SH-SY5Y (cell line): ENCODE results near the gene KCNB1.

ENCODE experiments used
- GATA2 ChIP-seq: IDR thresholded peaks from 2 replicates; pipeline ENCODE4 v1.6.1; 2011; ENCODE audit warnings: mild to moderate bottlenecking, low read depth, low read length
- GATA3 ChIP-seq: IDR thresholded peaks from 2 replicates; pipeline ENCODE4 v1.6.1; 2011; ENCODE audit warnings: low read depth, mild to moderate bottlenecking, low read length, moderate library complexity

GRCh38 chr20:49380337-49380780 is 102.1 kb downstream of the KCNB1 start:
- TF ChIP-seq GATA2: no peak
- TF ChIP-seq GATA3: no peak
